ENCODE results near the gene FATE1.

FATE1 gene

GRCh38 chrX:151724563-151725337 is 8.9 kb downstream of the FATE1 start:
- TF ChIP-seq CTCF (IDR thresholded peaks at IDR 0.05; ENCODE audit: borderline replicate concordance, control extremely low read depth, extremely low read depth, insufficient read depth, missing control alignments): no peak
- DNase-seq (ENCODE audit: low spot score): no peak
- in situ Hi-C loops (cut with MboI; ENCODE audit: low sequenced_read_pairs, unreplicated experiment): no loop called here

GRCh38 chrX:151725338-151725614 is 9.4 kb downstream of the FATE1 start:
- TF ChIP-seq CTCF (IDR thresholded peaks at IDR 0.05; ENCODE audit: borderline replicate concordance, control extremely low read depth, extremely low read depth, insufficient read depth, missing control alignments): no peak
- no peak for DNase-seq (ENCODE audit: low spot score)
- in situ Hi-C loops (cut with MboI; ENCODE audit: low sequenced_read_pairs, unreplicated experiment): no loop called here

GRCh38 chrX:151726751-151727150 is 10.9 kb downstream of the FATE1 start:
- no peak for TF ChIP-seq CTCF (IDR thresholded peaks at IDR 0.05; ENCODE audit: borderline replicate concordance, control extremely low read depth, extremely low read depth, insufficient read depth, missing control alignments)
- in situ Hi-C loops (cut with MboI; ENCODE audit: low sequenced_read_pairs, unreplicated experiment): no loop called here
- DNase-seq (ENCODE audit: low spot score): no peak

- no peak for DNase-seq (ENCODE audit: low spot score)
- no peak for TF ChIP-seq CTCF (IDR thresholded peaks at IDR 0.05; ENCODE audit: borderline replicate concordance, control extremely low read depth, extremely low read depth, insufficient read depth, missing control alignments)
- in situ Hi-C loops (cut with MboI; ENCODE audit: low sequenced_read_pairs, unreplicated experiment): no loop called here
Observed at GRCh38 chrX:151727346-151727745, 11.5 kb downstream of the FATE1 start.

GRCh38 chrX:151729056-151729725 is 13.4 kb downstream of the FATE1 start:
- TF ChIP-seq CTCF (IDR thresholded peaks at IDR 0.05; ENCODE audit: borderline replicate concordance, control extremely low read depth, extremely low read depth, insufficient read depth, missing control alignments): no peak
- in situ Hi-C loops (cut with MboI; ENCODE audit: low sequenced_read_pairs, unreplicated experiment): no loop called here
- DNase-seq (ENCODE audit: low spot score): no peak

- TF ChIP-seq CTCF (IDR thresholded peaks at IDR 0.05; ENCODE audit: borderline replicate concordance, control extremely low read depth, extremely low read depth, insufficient read depth, missing control alignments): no peak
- in situ Hi-C loops (cut with MboI; ENCODE audit: low sequenced_read_pairs, unreplicated experiment): no loop called here
- DNase-seq (ENCODE audit: low spot score): no peak
Observed at GRCh38 chrX:151734446-151734845, 18.6 kb downstream of the FATE1 start, which contains the start of gene CNGA2. Gene CNGA2 (plus strand): TSS chrX:151734746. CDS start chrX:151738484, 3,738 bp downstream.

Measured in GM13976 (cell line).